Ovary (tissue), 3 donors: ENCODE results near the gene KPTN.

Source experiments
- EP300 ChIP-seq: sonication (generic); formaldehyde crosslinking; IDR thresholded peaks from one replicate; pipeline ENCODE4 v1.6.1; 2017; ENCODE audit warnings: antibody characterized with exemption
- POLR2A ChIP-seq: fragments of 450-650 bp; IDR thresholded peaks from one replicate; pipeline ENCODE4 v1.6.1; 2017; ENCODE audit warnings: antibody characterized with exemption, mild to moderate bottlenecking, moderate library complexity
- TF ChIP-seq, protein P1 (sequence below), 3 donors: fragments of 450-650 bp in 2 of 3; fragments of 200-600 bp in 1 of 3; IDR thresholded peaks; one replicate each; pipeline versions ENCODE4 v1.5.1 to v1.8.0; 2016 to 2022; ENCODE audit warnings: antibody characterized with exemption in 3 of 3, mild to moderate bottlenecking in 1 of 3
- donor health status: DM: no; HTN: no; CAD: no.

DNA sequence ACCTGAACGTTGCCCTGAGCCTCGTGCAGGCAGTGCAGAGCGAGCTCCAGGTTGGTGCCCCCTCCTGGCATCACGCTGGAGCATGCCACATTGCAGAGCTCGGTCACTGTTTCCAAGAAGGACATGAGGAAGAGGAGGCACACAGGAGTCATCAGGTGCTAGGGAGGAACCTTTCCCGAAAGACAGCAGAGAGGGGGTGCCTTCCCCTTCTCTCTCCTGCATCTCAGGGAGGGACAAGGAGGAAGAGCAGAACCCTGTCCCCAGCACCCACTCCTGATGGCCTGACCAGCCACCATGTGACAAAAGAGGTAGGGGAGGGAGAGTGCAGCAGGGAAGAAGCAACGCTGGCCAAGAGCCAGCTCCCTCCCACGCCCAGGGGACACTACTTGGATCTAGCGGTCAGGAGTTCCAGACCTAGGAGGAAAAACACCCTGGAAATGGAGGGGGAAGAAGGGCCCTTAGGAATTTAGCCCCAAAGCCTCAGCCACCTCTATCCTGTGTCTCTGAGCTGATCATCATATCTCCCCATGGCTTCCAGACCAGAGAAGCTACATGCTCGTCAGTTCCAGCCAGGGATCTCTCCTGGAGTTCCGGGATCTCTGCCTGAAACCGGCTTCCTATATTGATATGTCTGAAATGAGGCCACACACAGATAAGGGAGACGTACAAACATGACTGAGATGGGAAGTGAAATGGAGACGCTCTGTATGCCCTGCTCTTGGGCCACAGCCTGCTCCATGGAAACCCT, 47.8 kb upstream of the KPTN start:
- TF ChIP-seq, protein P1, sequence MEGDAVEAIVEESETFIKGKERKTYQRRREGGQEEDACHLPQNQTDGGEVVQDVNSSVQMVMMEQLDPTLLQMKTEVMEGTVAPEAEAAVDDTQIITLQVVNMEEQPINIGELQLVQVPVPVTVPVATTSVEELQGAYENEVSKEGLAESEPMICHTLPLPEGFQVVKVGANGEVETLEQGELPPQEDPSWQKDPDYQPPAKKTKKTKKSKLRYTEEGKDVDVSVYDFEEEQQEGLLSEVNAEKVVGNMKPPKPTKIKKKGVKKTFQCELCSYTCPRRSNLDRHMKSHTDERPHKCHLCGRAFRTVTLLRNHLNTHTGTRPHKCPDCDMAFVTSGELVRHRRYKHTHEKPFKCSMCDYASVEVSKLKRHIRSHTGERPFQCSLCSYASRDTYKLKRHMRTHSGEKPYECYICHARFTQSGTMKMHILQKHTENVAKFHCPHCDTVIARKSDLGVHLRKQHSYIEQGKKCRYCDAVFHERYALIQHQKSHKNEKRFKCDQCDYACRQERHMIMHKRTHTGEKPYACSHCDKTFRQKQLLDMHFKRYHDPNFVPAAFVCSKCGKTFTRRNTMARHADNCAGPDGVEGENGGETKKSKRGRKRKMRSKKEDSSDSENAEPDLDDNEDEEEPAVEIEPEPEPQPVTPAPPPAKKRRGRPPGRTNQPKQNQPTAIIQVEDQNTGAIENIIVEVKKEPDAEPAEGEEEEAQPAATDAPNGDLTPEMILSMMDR (IDR thresholded peaks at IDR 0.05), result no peak
- TF ChIP-seq EP300, result no peak
- no peak for TF ChIP-seq POLR2A
